ENCODE data around the gene AFF3.

DNA sequence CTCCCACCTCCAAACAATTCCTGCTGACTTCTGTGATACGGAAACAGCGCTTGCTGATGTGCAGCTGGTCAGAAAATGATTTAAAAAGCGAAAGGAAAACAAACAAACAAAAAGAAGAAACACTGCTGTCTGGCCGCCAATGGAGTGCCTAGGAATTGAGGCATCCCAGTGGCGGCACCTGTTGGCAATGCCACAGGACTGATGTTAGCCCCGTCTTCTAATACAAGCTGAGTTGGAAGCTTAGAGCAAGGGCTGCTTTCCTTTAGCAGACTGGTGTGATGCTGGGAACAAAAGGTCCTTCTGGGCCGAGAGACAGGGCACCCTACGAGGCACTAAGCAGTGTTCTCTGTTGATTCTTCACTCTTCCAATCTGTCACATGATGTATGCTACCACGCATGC is 489.0 kb downstream of the AFF3 start:
- TF ChIP-seq, protein P1, sequence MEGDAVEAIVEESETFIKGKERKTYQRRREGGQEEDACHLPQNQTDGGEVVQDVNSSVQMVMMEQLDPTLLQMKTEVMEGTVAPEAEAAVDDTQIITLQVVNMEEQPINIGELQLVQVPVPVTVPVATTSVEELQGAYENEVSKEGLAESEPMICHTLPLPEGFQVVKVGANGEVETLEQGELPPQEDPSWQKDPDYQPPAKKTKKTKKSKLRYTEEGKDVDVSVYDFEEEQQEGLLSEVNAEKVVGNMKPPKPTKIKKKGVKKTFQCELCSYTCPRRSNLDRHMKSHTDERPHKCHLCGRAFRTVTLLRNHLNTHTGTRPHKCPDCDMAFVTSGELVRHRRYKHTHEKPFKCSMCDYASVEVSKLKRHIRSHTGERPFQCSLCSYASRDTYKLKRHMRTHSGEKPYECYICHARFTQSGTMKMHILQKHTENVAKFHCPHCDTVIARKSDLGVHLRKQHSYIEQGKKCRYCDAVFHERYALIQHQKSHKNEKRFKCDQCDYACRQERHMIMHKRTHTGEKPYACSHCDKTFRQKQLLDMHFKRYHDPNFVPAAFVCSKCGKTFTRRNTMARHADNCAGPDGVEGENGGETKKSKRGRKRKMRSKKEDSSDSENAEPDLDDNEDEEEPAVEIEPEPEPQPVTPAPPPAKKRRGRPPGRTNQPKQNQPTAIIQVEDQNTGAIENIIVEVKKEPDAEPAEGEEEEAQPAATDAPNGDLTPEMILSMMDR (optimal IDR thresholded peaks at IDR 0.05 in 1 of 3, IDR thresholded peaks at IDR 0.05 in 1 of 3, conservative IDR thresholded peaks at IDR 0.05 in 1 of 3; ENCODE audit: extremely low read depth in 1 of 3, insufficient read depth in 2 of 3, low read length in 3 of 3): no peak
- TF ChIP-seq EZH2 (IDR thresholded peaks at IDR 0.05; ENCODE audit: low read length): no peak

All from keratinocyte (primary cell).